Ammon's horn (tissue), 1 donor: Measurements from ENCODE around the gene IMMP2L.
"Not testable (repeated sequence)": the region's sequence is repeated elsewhere in the genome, so short reads cannot be mapped to it uniquely, and the experiment has no call there.

ENCODE experiments used
- DNase-seq: peaks from one replicate; pipeline ENCODE4 v3.0.0-alpha.2; 2016; ENCODE audit warnings: low spot score

The IMMP2L gene

GRCh38 chr7:110718503-110719205 is 843.6 kb downstream of the IMMP2L start:
- no peak for DNase-seq

- DNase-seq = no peak
Measured at GRCh38 chr7:110704225-110704624, 858.1 kb downstream of the IMMP2L start.

- DNase-seq = no peak
Measured at GRCh38 chr7:110698576-110698975, 863.7 kb downstream of the IMMP2L start.

- DNase-seq = no peak
Measured at GRCh38 chr7:110693344-110693743, 868.9 kb downstream of the IMMP2L start.

GRCh38 chr7:110688908-110689307 is 873.4 kb downstream of the IMMP2L start:
- no peak for DNase-seq

GRCh38 chr7:110685899-110686298 is 876.4 kb downstream of the IMMP2L start:
- no peak for DNase-seq

- DNase-seq = no peak
Measured at GRCh38 chr7:110681941-110682340, 880.4 kb downstream of the IMMP2L start.

- no peak for DNase-seq
Measured at GRCh38 chr7:110677405-110677804, 884.9 kb downstream of the IMMP2L start.

GRCh38 chr7:110676785-110677184 is 885.5 kb downstream of the IMMP2L start:
- DNase-seq = no peak

GRCh38 chr7:110675383-110676103 is 886.7 kb downstream of the IMMP2L start:
- DNase-seq = no peak

GRCh38 chr7:110673148-110673547 is 889.1 kb downstream of the IMMP2L start:
- DNase-seq = no peak

GRCh38 chr7:110669410-110669809 is 892.9 kb downstream of the IMMP2L start:
- DNase-seq = no peak

GRCh38 chr7:110664803-110665202 is 897.5 kb downstream of the IMMP2L start:
- no peak for DNase-seq

- not testable (repeated sequence) for DNase-seq
Measured at GRCh38 chr7:110660637-110661036, 901.7 kb downstream of the IMMP2L start.

- no peak for DNase-seq
Measured at GRCh38 chr7:110650328-110650727, 912.0 kb downstream of the IMMP2L start.

- DNase-seq = no peak
Measured at GRCh38 chr7:110647266-110647665, 915.0 kb downstream of the IMMP2L start.

- DNase-seq = no peak
Measured at GRCh38 chr7:110646804-110647203, 915.5 kb downstream of the IMMP2L start.

- no peak for DNase-seq
Measured at GRCh38 chr7:110645616-110646015, 916.7 kb downstream of the IMMP2L start.

GRCh38 chr7:110645060-110645459 is 917.2 kb downstream of the IMMP2L start:
- DNase-seq = no peak

- DNase-seq = no peak
Measured at GRCh38 chr7:110637252-110637651, 925.0 kb downstream of the IMMP2L start.

GRCh38 chr7:110633313-110633712 is 929.0 kb downstream of the IMMP2L start:
- DNase-seq = no peak

GRCh38 chr7:110626414-110626813 is 935.9 kb downstream of the IMMP2L start:
- no peak for DNase-seq

GRCh38 chr7:110625294-110625693 is 937.0 kb downstream of the IMMP2L start:
- no peak for DNase-seq

GRCh38 chr7:110623436-110623835 is 938.9 kb downstream of the IMMP2L start:
- peak; percentile 3 for DNase-seq
